ENCODE results near the gene ZNF491. TPM values are rescaled to one million over a fixed set of nuclear protein-coding genes. Genes with fewer than 3 reads are reported as not detected.
"Not testable (repeated sequence)": the region's sequence is repeated elsewhere in the genome, so short reads cannot be mapped to it uniquely, and the experiment has no call there.

The ZNF491 gene
- total and polyA plus RNA-seq, 3 experiments from 2014 or later: 1.1 to 1.3 TPM; not detected in 1

- DNase-seq: peak; percentile 81 to 92 (median 85)
- H3K4me1 Mint-ChIP-seq: peaks cover 29 to 33% (median 31%) of the 10 kb centered on the region in 3 donors
Measured at GRCh38 chr19:11766597-11767591, 31.4 kb upstream of the ZNF491 start, which contains the start of gene ZNF441. Gene ZNF441, plus strand, starts transcription at chr19:11767000. Its CDS starts 194 bp downstream, at chr19:11767194.

GRCh38 chr19:11767633-11768133 lies 30.6 kb upstream of the ZNF491 start:
- H3K27me3 Mint-ChIP-seq: peaks cover 0 to 22% of the 10 kb centered on the region in 2 donors
- peaks cover 9 to 29% (median 20%) of the 10 kb centered on the region in 5 donors for H3K9me3 Mint-ChIP-seq
- H3K4me3 Mint-ChIP-seq: peak overlapping the region; percentile 96 to 99 (median 98)
- H3K36me3 ChIP-seq (ENCODE audit: insufficient read depth, low read length): no peaks in the 10 kb centered on the region
- H3K36me3 Mint-ChIP-seq: peaks cover 11 to 45% (median 23%) of the 10 kb centered on the region in 3 donors
- H3K9me3 ChIP-seq (ENCODE audit: low read length): peaks cover 5% of the 10 kb centered on the region
- no peaks in the 10 kb centered on the region for H3K27me3 ChIP-seq (ENCODE audit: insufficient read depth, low read length, poor library complexity, severe bottlenecking)
- peaks cover 17% of the 10 kb centered on the region for H3K4me1 ChIP-seq (ENCODE audit: insufficient read depth, low read length)
- ChIA-PET CTCF (interaction anchor here (1.8 kb wide), 1 partner anchor 31 kb away, joined by 5 read pairs; the partner anchor contains the start of gene ZNF491), POLR2A (no interaction called here)
- H3K4me3 ChIP-seq (ENCODE audit: low read length): peak overlapping the region; percentile 89
- H3K27ac Mint-ChIP-seq: peak overlapping the region; percentile 62 to 98 (median 90)
- peak in 4 of 5 donors; percentile 1 to 48 (median 9) for DNase-seq
- peak overlapping the region; percentile 80 for H3K27ac ChIP-seq (ENCODE audit: low read depth, low read length)
- peaks cover 29 to 37% (median 31%) of the 10 kb centered on the region in 3 donors for H3K4me1 Mint-ChIP-seq

More at GRCh38 chr19:11766597-11767591, 31.4 kb upstream of the ZNF491 start, which contains the start of gene ZNF441:
- Histone ChIP-seq H3K4me1 (ENCODE audit: insufficient read depth, low read length) (peaks cover 17% of the 10 kb centered on the region), H3K27me3 (ENCODE audit: insufficient read depth, low read length, poor library complexity, severe bottlenecking) (no peaks in the 10 kb centered on the region), H3K27ac (ENCODE audit: low read depth, low read length) (peak within 1 kb of the TSS; percentile 80), H3K36me3 (ENCODE audit: insufficient read depth, low read length) (no peaks in the 10 kb centered on the region), H3K4me3 (ENCODE audit: low read length) (peak within 1 kb of the TSS; percentile 89), H3K9me3 (ENCODE audit: low read length) (peaks cover 5% of the 10 kb centered on the region)
- Mint-ChIP-seq H3K27me3 (peaks cover 0 to 27% of the 10 kb centered on the region in 2 donors), H3K36me3 (peaks cover 6 to 40% (median 18%) of the 10 kb centered on the region in 3 donors), H3K4me3 (peak within 1 kb of the TSS; percentile 96 to 99 (median 98)), H3K9me3 (peaks cover 3 to 25% (median 14%) of the 10 kb centered on the region in 5 donors), H3K27ac (peak within 1 kb of the TSS; percentile 90 to 99 (median 94))
- ChIA-PET POLR2A (interaction anchor here (1.0 kb wide), 1 partner anchor 28 kb away, joined by 3 read pairs; the partner anchor contains the start of gene ZNF823), CTCF (interaction anchor here (0.6 to 1.5 kb wide), 2 partner anchors 24 to 873 kb away, joined by 3 read pairs; no protein-coding TSS in a partner anchor)

GRCh38 chr19:11769995-11770394 lies 28.3 kb upstream of the ZNF491 start:
- H3K4me1 Mint-ChIP-seq: peaks cover 38 to 45% (median 39%) of the 10 kb centered on the region in 3 donors
- Histone ChIP-seq H3K27me3 (ENCODE audit: insufficient read depth, low read length, poor library complexity, severe bottlenecking) (no peaks in the 10 kb centered on the region), H3K36me3 (ENCODE audit: insufficient read depth, low read length) (no peaks in the 10 kb centered on the region), H3K27ac (ENCODE audit: low read depth, low read length) (no peak overlapping the region), H3K9me3 (ENCODE audit: low read length) (peaks cover 8% of the 10 kb centered on the region), H3K4me3 (ENCODE audit: low read length) (no peak overlapping the region), H3K4me1 (ENCODE audit: insufficient read depth, low read length) (peaks cover 17% of the 10 kb centered on the region)
- peaks cover 19 to 56% (median 38%) of the 10 kb centered on the region in 3 donors for H3K36me3 Mint-ChIP-seq
- CTCF ChIA-PET: no interaction called here
- peaks cover 21 to 47% (median 42%) of the 10 kb centered on the region in 5 donors for H3K9me3 Mint-ChIP-seq
- no peak overlapping the region for H3K27ac Mint-ChIP-seq
- POLR2A ChIA-PET: no interaction called here
- peak overlapping the region in 1 of 7 donors; percentile 2 for H3K4me3 Mint-ChIP-seq
- peaks cover 0 to 2% of the 10 kb centered on the region in 2 donors for H3K27me3 Mint-ChIP-seq
- no peak for DNase-seq

- DNase-seq; H3K9me3 ChIP-seq (ENCODE audit: low read length); H3K4me3 ChIP-seq (ENCODE audit: low read length); H3K27me3 ChIP-seq (ENCODE audit: insufficient read depth, low read length, poor library complexity, severe bottlenecking); H3K27me3 Mint-ChIP-seq; CTCF ChIA-PET; H3K27ac Mint-ChIP-seq; H3K27ac ChIP-seq (ENCODE audit: low read depth, low read length); H3K4me3 Mint-ChIP-seq; H3K36me3 ChIP-seq (ENCODE audit: insufficient read depth, low read length): not testable (repeated sequence)
- H3K36me3 Mint-ChIP-seq: peaks cover 25 to 67% (median 48%) of the 10 kb centered on the region in 3 donors
- peaks cover 36 to 43% (median 37%) of the 10 kb centered on the region in 3 donors for H3K4me1 Mint-ChIP-seq
- POLR2A ChIA-PET: interaction anchor here (0.6 kb wide), 1 partner anchor 83 kb away, joined by 5 read pairs; no protein-coding TSS in a partner anchor
- peaks cover 35 to 58% (median 57%) of the 10 kb centered on the region in 5 donors for H3K9me3 Mint-ChIP-seq
- peaks cover 14% of the 10 kb centered on the region for H3K4me1 ChIP-seq (ENCODE audit: insufficient read depth, low read length)
Measured at GRCh38 chr19:11771520-11771919, 26.8 kb upstream of the ZNF491 start.

GRCh38 chr19:11776669-11777068 lies 21.7 kb upstream of the ZNF491 start:
- H3K27me3 Mint-ChIP-seq; DNase-seq; CTCF ChIA-PET; H3K4me3 ChIP-seq (ENCODE audit: low read length); H3K4me3 Mint-ChIP-seq; POLR2A ChIA-PET; H3K27me3 ChIP-seq (ENCODE audit: insufficient read depth, low read length, poor library complexity, severe bottlenecking); H3K27ac Mint-ChIP-seq; H3K27ac ChIP-seq (ENCODE audit: low read depth, low read length); H3K4me1 ChIP-seq (ENCODE audit: insufficient read depth, low read length): not testable (repeated sequence)
- Histone ChIP-seq H3K9me3 (ENCODE audit: low read length) (peaks cover 34% of the 10 kb centered on the region), H3K36me3 (ENCODE audit: insufficient read depth, low read length) (peaks cover 39% of the 10 kb centered on the region)
- Mint-ChIP-seq H3K4me1 (peaks cover 6 to 14% (median 9%) of the 10 kb centered on the region in 3 donors), H3K9me3 (peaks cover 41 to 94% (median 82%) of the 10 kb centered on the region in 5 donors), H3K36me3 (peaks cover 48 to 90% (median 80%) of the 10 kb centered on the region in 3 donors)

- H3K4me1 ChIP-seq (ENCODE audit: insufficient read depth, low read length): no peaks in the 10 kb centered on the region
- H3K4me3 ChIP-seq (ENCODE audit: low read length): peak overlapping the region; percentile 5
- peaks cover 37 to 79% (median 69%) of the 10 kb centered on the region in 3 donors for H3K36me3 Mint-ChIP-seq
- peaks cover 57% of the 10 kb centered on the region for H3K9me3 ChIP-seq (ENCODE audit: low read length)
- CTCF ChIA-PET: no interaction called here
- H3K4me3 Mint-ChIP-seq: no peak overlapping the region
- H3K36me3 ChIP-seq (ENCODE audit: insufficient read depth, low read length): peaks cover 41% of the 10 kb centered on the region
- no peaks in the 10 kb centered on the region for H3K27me3 Mint-ChIP-seq
- DNase-seq: no peak
- H3K4me1 Mint-ChIP-seq: no peaks in the 10 kb centered on the region
- H3K27me3 ChIP-seq (ENCODE audit: insufficient read depth, low read length, poor library complexity, severe bottlenecking): no peaks in the 10 kb centered on the region
- POLR2A ChIA-PET: no interaction called here
- peaks cover 30 to 93% (median 79%) of the 10 kb centered on the region in 5 donors for H3K9me3 Mint-ChIP-seq
- no peak overlapping the region for H3K27ac ChIP-seq (ENCODE audit: low read depth, low read length)
- H3K27ac Mint-ChIP-seq: no peak overlapping the region
Measured at GRCh38 chr19:11780431-11781020, 17.8 kb upstream of the ZNF491 start.

GRCh38 chr19:11781295-11782057 lies 16.8 kb upstream of the ZNF491 start:
- no peaks in the 10 kb centered on the region for H3K27me3 Mint-ChIP-seq
- Histone ChIP-seq H3K27me3 (ENCODE audit: insufficient read depth, low read length, poor library complexity, severe bottlenecking) (no peaks in the 10 kb centered on the region), H3K9me3 (ENCODE audit: low read length) (peaks cover 58% of the 10 kb centered on the region), H3K36me3 (ENCODE audit: insufficient read depth, low read length) (peaks cover 41% of the 10 kb centered on the region), H3K4me3 (ENCODE audit: low read length) (peak overlapping the region; percentile 5), H3K27ac (ENCODE audit: low read depth, low read length) (no peak overlapping the region), H3K4me1 (ENCODE audit: insufficient read depth, low read length) (no peaks in the 10 kb centered on the region)
- H3K4me1 Mint-ChIP-seq: no peaks in the 10 kb centered on the region
- no peak overlapping the region for H3K27ac Mint-ChIP-seq
- CTCF ChIA-PET: interaction anchor here (1.4 kb wide), 1 partner anchor 16 kb away, joined by 4 read pairs; the partner anchor contains the start of gene ZNF491
- peaks cover 24 to 92% (median 80%) of the 10 kb centered on the region in 5 donors for H3K9me3 Mint-ChIP-seq
- peaks cover 31 to 74% (median 61%) of the 10 kb centered on the region in 3 donors for H3K36me3 Mint-ChIP-seq
- POLR2A ChIA-PET: no interaction called here
- DNase-seq: no peak
- H3K4me3 Mint-ChIP-seq: no peak overlapping the region

Data from CD8-positive, alpha-beta memory T cell (primary cell).